Activated gamma-delta T cell (primary cell): Measurements from ENCODE around the gene TAPBP.
"Not testable (repeated sequence)": the region's sequence is repeated elsewhere in the genome, so short reads cannot be mapped to it uniquely, and the experiment has no call there.

Source experiments
- DNase-seq: peaks from one replicate; lab custom pipeline; 2025; lab: John Stamatoyannopoulos, UW

The TAPBP gene

GRCh38 chr6:33296797-33297405 is 17.0 kb downstream of the TAPBP start:
- DNase-seq: no peak

- DNase-seq: no peak
Observed at GRCh38 chr6:33295621-33296369, 18.1 kb downstream of the TAPBP start.

GRCh38 chr6:33294086-33294823 is 19.6 kb downstream of the TAPBP start:
- DNase-seq: no peak

GRCh38 chr6:33292996-33293682 is 20.7 kb downstream of the TAPBP start:
- no peak for DNase-seq

GRCh38 chr6:33290459-33290858 is 23.4 kb downstream of the TAPBP start:
- DNase-seq: no peak

GRCh38 chr6:33289784-33290315 is 24.0 kb downstream of the TAPBP start:
- DNase-seq: no peak

GRCh38 chr6:33288921-33289783 is 24.7 kb downstream of the TAPBP start, which contains the start of the genes PFDN6 and WDR46:
PFDN6 (plus strand) TSS chr6:33289601; CDS start chr6:33289857, 256 bp downstream.
WDR46 (minus strand) TSS chr6:33289239; CDS start chr6:33289170, 69 bp downstream.
- DNase-seq: no peak

GRCh38 chr6:33288141-33288920 is 25.5 kb downstream of the TAPBP start:
- DNase-seq: no peak

- DNase-seq: no peak
Observed at GRCh38 chr6:33286946-33287914, 26.6 kb downstream of the TAPBP start.

GRCh38 chr6:33285214-33285613 is 28.7 kb downstream of the TAPBP start:
- not testable (repeated sequence) for DNase-seq

GRCh38 chr6:33280539-33280938 is 33.3 kb downstream of the TAPBP start:
- DNase-seq: no peak

- DNase-seq: no peak
Observed at GRCh38 chr6:33279971-33280511, 33.8 kb downstream of the TAPBP start.

GRCh38 chr6:33279257-33279695 is 34.6 kb downstream of the TAPBP start:
- no peak for DNase-seq

GRCh38 chr6:33278810-33279209 is 35.1 kb downstream of the TAPBP start:
- no peak for DNase-seq

- DNase-seq: no peak
Observed at GRCh38 chr6:33278392-33278741, 35.5 kb downstream of the TAPBP start.

GRCh38 chr6:33277663-33278391 is 36.1 kb downstream of the TAPBP start:
- DNase-seq: peak; percentile 21

GRCh38 chr6:33276864-33277662 is 36.8 kb downstream of the TAPBP start, which contains the start of gene B3GALT4:
B3GALT4 (plus strand) TSS chr6:33277123; CDS start chr6:33277420, 297 bp downstream.
- peak; percentile 60 for DNase-seq
